Caco-2 (cell line): ENCODE results near the gene ENOX1. TPM values are rescaled to one million over a fixed set of nuclear protein-coding genes. Genes with fewer than 3 reads are reported as not detected.

Experiments used
- BruUV-seq: library from RNA; stranded (reverse); fragments of 400-500 nt; replicated peaks from 2 replicates; lab custom pipeline; 2021; lab: Mats Ljungman, UMichigan
- CTCF ChIA-PET: fragments of 300-600 bp; sonication (Branson Sonifier 250); formaldehyde crosslinking; loops from one replicate; lab custom pipeline; 2022; ENCODE audit warnings: antibody characterized with exemption; lab: Charles Lee
- POLR2A ChIA-PET: fragments of 300-600 bp; sonication (Branson Sonifier 250); formaldehyde crosslinking; loops from one replicate; lab custom pipeline; 2022; ENCODE audit warnings: antibody characterized with exemption; lab: Charles Lee
- DNase-seq, 2 experiments: peaks; one replicate each; pipeline versions ENCODE4 v3.0.0 to v3.0.0-alpha.2; 2020 to 2022
- H3K27me3 ChIP-seq: replicated peaks from 2 replicates; pipeline ENCODE4 v1.6.0; 2011; ENCODE audit warnings: low read length; ENCODE audit not compliant: control insufficient read depth, insufficient read depth
- H3K36me3 ChIP-seq: 2 replicates; pipeline ENCODE4 v1.5.1; 2011; ENCODE audit warnings: low read length; ENCODE audit not compliant: control insufficient read depth, insufficient read depth
- H3K4me1 ChIP-seq: fragments of 250-450 bp; sonication (Bioruptor Pico); 2 replicates; pipeline ENCODE4 v1.5.1; 2020; ENCODE audit warnings: mild to moderate bottlenecking
- H3K4me3 ChIP-seq: 2 replicates; pipeline ENCODE4 v1.5.1; 2011; ENCODE audit warnings: low read depth, mild to moderate bottlenecking, control low read depth, low read length
- H3K9me3 ChIP-seq: fragments of 250-450 bp; sonication (Bioruptor Pico); 2 replicates; pipeline ENCODE4 v1.5.1; 2020; ENCODE audit warnings: mild to moderate bottlenecking, moderate library complexity
- H3K27ac Mint-ChIP-seq: one replicate; pipeline ENCODE4 v1.8.0; 2022; ENCODE audit warnings: mixed read lengths; ENCODE audit not compliant: unreplicated experiment
- H3K27me3 Mint-ChIP-seq: one replicate; pipeline ENCODE4 v1.8.0; 2022; ENCODE audit warnings: mixed read lengths; ENCODE audit not compliant: insufficient read depth, unreplicated experiment
- H3K36me3 Mint-ChIP-seq: one replicate; pipeline ENCODE4 v1.8.0; 2022; ENCODE audit warnings: mild to moderate bottlenecking, mixed read lengths; ENCODE audit not compliant: insufficient read depth, unreplicated experiment
- H3K4me1 Mint-ChIP-seq: one replicate; pipeline ENCODE4 v1.8.0; 2022; ENCODE audit warnings: low read depth, mixed read lengths; ENCODE audit not compliant: unreplicated experiment
- H3K4me3 Mint-ChIP-seq: one replicate; pipeline ENCODE4 v1.8.0; 2022; ENCODE audit warnings: mild to moderate bottlenecking, moderate library complexity, mixed read lengths; ENCODE audit not compliant: unreplicated experiment
- H3K9me3 Mint-ChIP-seq: one replicate; pipeline ENCODE4 v1.8.0; 2022; ENCODE audit warnings: mixed read lengths; ENCODE audit not compliant: unreplicated experiment
- intact Hi-C: fragments of 100-400 bp; cut with micrococcal nuclease; formaldehyde crosslinking; loops from one replicate; pipeline ENCODE4 v1.10.0; 2022; ENCODE audit not compliant: unreplicated experiment
- total RNA-seq: library from RNA; stranded (reverse); gene quantifications from 2 replicates; pipeline ENCODE4 v1.2.3, GENCODE V29; 2022
- TF ChIP-seq, protein P1 (sequence below), 2 experiments: fragments of 200-600 bp in 1 of 2; IDR thresholded peaks; 1 replicate in 1 of 2; 2 replicates in 1 of 2; pipeline versions ENCODE4 v1.5.1 to v1.8.0; 2011 to 2022; ENCODE audit warnings: antibody characterized with exemption in 1 of 2, control low read depth in 1 of 2, inconsistent platforms in 1 of 2, low read depth in 1 of 2, low read length in 1 of 2, mild to moderate bottlenecking in 1 of 2, moderate library complexity in 1 of 2; ENCODE audit not compliant: insufficient read depth in 1 of 2, severe bottlenecking in 1 of 2, unreplicated experiment in 1 of 2

The ENOX1 gene
- total RNA-seq, 1 experiment from 2014 or later, result 9.1 TPM

DNA sequence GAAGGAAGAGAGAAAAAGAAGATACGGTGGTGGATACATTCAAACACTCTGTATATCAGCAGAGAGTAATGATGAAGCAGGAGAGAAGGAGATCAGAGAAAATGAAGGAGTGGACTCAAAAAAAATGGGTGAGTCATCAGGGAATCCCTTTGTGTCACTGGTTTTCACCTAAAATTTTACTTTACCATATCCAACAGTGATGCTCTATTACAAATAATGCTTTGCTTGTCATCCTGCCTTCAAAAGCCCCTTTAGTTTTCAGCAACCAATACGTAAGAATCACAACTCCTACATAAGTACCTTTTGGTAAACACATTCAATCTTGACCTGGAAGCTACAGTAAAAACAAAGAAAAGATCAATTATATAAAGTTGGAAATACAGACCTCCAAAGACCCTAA is 88.8 kb downstream of the ENOX1 start:
- ChIA-PET POLR2A (no interaction called here), CTCF (no interaction called here)
- Mint-ChIP-seq H3K27me3 (no peaks in the 10 kb centered on the region), H3K27ac (no peak overlapping the region), H3K4me1 (peaks cover 8% of the 10 kb centered on the region), H3K4me3 (no peak overlapping the region), H3K36me3 (no peaks in the 10 kb centered on the region), H3K9me3 (no peaks in the 10 kb centered on the region)
- Histone ChIP-seq H3K27me3 (no peaks in the 10 kb centered on the region), H3K4me1 (peaks cover 21% of the 10 kb centered on the region), H3K4me3 (no peak overlapping the region), H3K36me3 (no peaks in the 10 kb centered on the region), H3K9me3 (no peaks in the 10 kb centered on the region)
- no TSS peak for BruUV-seq
- DNase-seq, result no peak
- TF ChIP-seq, protein P1, sequence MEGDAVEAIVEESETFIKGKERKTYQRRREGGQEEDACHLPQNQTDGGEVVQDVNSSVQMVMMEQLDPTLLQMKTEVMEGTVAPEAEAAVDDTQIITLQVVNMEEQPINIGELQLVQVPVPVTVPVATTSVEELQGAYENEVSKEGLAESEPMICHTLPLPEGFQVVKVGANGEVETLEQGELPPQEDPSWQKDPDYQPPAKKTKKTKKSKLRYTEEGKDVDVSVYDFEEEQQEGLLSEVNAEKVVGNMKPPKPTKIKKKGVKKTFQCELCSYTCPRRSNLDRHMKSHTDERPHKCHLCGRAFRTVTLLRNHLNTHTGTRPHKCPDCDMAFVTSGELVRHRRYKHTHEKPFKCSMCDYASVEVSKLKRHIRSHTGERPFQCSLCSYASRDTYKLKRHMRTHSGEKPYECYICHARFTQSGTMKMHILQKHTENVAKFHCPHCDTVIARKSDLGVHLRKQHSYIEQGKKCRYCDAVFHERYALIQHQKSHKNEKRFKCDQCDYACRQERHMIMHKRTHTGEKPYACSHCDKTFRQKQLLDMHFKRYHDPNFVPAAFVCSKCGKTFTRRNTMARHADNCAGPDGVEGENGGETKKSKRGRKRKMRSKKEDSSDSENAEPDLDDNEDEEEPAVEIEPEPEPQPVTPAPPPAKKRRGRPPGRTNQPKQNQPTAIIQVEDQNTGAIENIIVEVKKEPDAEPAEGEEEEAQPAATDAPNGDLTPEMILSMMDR (IDR thresholded peaks at IDR 0.05; ENCODE audit: insufficient read depth in 1 of 2, low read depth in 1 of 2, low read length in 1 of 2, severe bottlenecking in 1 of 2, unreplicated experiment in 1 of 2), result no peak
- intact Hi-C loops, result no loop called here

DNA sequence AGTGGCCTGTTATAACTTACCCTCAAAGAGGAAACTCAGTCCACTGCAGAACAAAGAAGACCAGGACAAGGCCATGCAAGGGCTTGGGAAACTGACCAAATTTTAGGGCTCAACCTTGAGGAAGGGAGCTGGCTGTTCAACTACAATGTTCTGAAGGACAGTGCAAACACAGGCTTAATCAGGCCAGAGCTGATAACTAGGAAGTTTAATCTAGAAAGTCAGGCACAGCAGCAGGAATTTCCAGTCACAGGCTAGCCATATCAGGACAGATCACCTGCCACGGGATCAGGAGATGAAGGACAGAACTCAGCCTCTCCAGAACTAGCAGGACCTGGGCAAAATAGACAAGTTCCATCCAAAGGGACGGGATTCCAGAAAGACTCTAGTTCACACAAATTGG is 89.4 kb downstream of the ENOX1 start:
- TF ChIP-seq, protein P1 (IDR thresholded peaks at IDR 0.05; ENCODE audit: insufficient read depth in 1 of 2, low read depth in 1 of 2, low read length in 1 of 2, severe bottlenecking in 1 of 2, unreplicated experiment in 1 of 2), result no peak
- ChIA-PET POLR2A (no interaction called here), CTCF (no interaction called here)
- Histone ChIP-seq H3K27me3 (no peaks in the 10 kb centered on the region), H3K4me3 (no peak overlapping the region), H3K9me3 (no peaks in the 10 kb centered on the region), H3K4me1 (peaks cover 21% of the 10 kb centered on the region), H3K36me3 (no peaks in the 10 kb centered on the region)
- H3K27me3 Mint-ChIP-seq, result no peaks in the 10 kb centered on the region
- no peak for DNase-seq
- H3K9me3 Mint-ChIP-seq, result no peaks in the 10 kb centered on the region
- intact Hi-C loops, result no loop called here
- no peak overlapping the region for H3K27ac Mint-ChIP-seq
- no peaks in the 10 kb centered on the region for H3K36me3 Mint-ChIP-seq
- no peak overlapping the region for H3K4me3 Mint-ChIP-seq
- no TSS peak for BruUV-seq
- H3K4me1 Mint-ChIP-seq, result peaks cover 8% of the 10 kb centered on the region

DNA sequence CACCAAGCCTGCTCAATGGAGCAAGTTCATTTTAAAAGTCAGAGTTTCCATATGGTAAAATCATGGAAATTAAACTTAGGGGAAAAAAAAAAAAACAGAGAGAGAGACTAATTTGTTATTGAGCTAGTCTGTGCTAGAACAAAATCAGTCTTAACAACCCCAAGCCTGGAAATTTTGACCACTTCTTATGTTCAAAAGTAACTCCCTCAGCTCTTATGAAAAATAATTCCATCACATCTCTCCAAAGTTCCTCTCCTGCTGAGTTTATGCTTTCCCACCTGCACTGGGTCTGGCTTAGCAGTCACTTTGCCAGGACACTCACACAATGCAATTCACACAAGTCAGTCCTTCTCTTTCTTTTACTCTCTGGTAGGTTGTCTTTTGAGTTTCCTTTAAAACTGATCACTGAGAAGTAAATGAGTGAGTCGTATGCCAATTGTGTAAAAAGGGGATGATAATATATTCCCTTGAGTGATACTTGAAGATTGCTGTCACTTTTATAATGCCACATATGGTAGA is 92.6 kb downstream of the ENOX1 start:
- H3K9me3 Mint-ChIP-seq, result no peaks in the 10 kb centered on the region
- no peaks in the 10 kb centered on the region for H3K36me3 Mint-ChIP-seq
- no peak overlapping the region for H3K4me3 ChIP-seq
- no TSS peak for BruUV-seq
- peaks cover 21% of the 10 kb centered on the region for H3K4me1 ChIP-seq
- H3K36me3 ChIP-seq, result no peaks in the 10 kb centered on the region
- intact Hi-C loops, result no loop called here
- no peaks in the 10 kb centered on the region for H3K27me3 ChIP-seq
- ChIA-PET CTCF (no interaction called here), POLR2A (no interaction called here)
- H3K27me3 Mint-ChIP-seq, result no peaks in the 10 kb centered on the region
- no peak for DNase-seq
- H3K27ac Mint-ChIP-seq, result no peak overlapping the region
- H3K4me1 Mint-ChIP-seq, result peaks cover 8% of the 10 kb centered on the region
- no peak overlapping the region for H3K4me3 Mint-ChIP-seq
- TF ChIP-seq, protein P1 (IDR thresholded peaks at IDR 0.05; ENCODE audit: insufficient read depth in 1 of 2, low read depth in 1 of 2, low read length in 1 of 2, severe bottlenecking in 1 of 2, unreplicated experiment in 1 of 2), result no peak
- H3K9me3 ChIP-seq, result no peaks in the 10 kb centered on the region
